ENCODE measurements around the gene SLC16A6.
"Not testable (repeated sequence)": the region's sequence is repeated elsewhere in the genome, so short reads cannot be mapped to it uniquely, and the experiment has no call there.

Gene SLC16A6

DNA sequence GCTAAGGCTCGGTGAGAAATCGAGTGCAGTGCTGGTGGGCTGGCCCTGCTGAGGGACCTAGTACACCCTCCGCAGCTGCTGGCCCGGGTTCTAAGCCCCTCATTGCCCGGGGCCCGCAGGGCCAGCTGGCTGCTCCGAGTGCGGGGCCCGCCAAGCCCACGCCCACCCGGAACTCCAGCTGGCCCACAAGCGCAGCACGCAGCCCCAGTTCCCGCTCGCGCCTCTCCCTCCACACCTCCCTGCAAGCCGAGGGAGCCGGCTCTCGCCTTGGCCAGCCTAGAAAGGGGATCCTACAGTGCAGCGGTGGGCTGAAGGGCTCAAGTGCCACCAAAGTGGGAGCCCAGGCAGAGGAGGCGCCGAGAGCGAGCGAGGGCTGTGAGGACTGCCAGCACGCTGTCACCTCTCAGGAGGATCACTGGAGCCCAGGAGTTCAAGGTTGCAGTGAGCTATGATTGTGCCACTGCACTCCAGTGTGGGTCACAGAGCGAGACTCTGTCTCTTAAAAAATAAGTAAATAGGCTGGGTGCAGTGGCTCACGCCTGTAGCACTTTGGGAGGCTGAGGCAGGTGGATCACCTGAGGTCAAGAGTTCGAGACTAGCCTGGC is 18.2 kb upstream of the SLC16A6 start:
- DNase-seq = not testable (repeated sequence)

DNA sequence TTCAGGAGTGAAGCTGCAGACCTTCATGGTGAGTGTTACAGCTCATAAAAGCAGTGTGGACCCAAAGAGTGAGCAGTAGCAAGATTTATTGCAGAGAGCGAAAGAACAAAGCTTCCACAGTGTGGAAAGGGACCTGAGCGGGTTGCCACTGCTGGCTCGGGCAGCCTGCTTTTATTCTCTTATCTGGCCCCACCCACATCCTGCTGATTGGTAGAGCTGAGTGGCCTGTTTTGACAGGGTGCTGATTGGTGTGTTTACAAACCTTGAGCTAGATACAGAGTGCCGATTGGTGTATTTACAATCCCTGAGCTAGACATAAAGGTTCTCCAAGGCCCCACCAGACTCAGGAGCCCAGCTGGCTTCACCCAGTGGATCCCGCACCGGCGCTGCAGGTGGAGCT is 17.6 kb upstream of the SLC16A6 start:
- DNase-seq = not testable (repeated sequence)

DNA sequence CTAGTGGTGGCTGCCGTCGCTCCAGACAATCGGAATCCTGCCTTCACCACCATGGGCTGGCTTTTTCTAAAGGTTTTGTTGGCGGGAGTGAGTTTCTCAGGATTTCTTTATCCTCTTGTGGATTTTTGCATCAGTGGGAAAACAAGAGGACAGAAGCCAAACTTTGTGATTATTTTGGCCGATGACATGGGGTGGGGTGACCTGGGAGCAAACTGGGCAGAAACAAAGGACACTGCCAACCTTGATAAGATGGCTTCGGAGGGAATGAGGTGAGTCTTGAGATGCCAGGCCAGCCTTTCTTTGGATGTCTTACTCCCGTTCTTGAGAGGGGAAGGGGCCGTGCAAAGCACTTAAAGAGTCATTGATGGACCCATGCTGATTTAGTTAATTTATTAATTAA is 16.5 kb upstream of the SLC16A6 start:
- DNase-seq = no peak

DNA sequence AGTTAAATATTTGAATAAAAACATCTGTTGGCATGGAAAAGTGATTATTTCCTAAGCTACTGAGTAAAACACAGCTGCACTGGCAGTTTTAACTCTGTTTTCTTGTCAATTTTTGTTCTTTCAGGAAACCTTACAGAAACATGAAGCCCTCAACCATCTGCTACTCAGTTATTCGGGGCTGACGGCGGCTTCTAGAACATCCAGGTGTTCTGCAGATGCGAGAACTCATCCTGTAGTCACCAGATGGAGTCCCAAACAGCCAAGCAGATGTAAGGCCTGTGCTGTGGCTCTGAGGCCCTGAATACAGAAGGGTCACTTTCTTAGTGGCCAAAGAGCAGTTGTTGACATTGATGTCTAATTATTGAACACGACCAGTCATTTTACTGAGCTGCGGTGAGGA is 15.9 kb upstream of the SLC16A6 start:
- no peak for DNase-seq

DNA sequence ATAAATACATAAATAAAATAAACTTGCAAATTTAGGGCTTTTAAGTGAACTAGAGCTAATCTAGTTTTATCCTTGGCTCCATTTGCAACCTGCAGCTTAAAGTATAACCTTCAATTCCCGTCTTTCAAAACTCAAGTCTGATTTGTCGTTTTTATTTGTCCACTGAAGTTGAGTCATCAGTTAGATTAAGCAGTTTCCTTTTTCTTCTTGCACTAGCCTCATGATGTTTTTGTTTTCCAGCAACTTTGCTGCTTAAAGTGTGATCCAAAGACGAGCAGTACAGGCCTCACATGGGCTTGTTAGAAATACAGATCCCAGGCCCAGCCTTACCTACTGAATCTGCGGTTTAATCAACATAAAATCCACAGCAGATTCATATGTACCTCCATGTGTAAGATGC is 14.2 kb upstream of the SLC16A6 start:
- no peak for DNase-seq

DNA sequence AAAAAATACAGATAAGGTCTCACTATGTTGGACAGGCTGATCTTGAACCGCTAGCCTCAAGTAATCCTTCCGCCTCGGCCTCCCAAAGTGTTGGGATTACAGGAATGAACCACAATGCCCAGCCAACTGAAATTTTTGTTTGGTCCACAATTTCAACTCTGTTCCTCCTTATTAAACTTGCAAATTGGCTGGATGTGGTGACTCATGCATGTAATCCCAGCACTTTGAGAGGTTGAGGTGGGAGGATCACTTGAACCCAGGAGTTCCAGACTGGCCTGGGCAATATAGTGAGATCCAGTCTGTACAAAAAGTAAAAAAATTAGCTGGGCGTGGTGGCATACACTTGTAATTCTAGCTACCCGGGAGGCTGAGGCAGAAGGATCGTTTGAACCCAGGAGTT is 13.8 kb upstream of the SLC16A6 start:
- no peak for DNase-seq

DNA sequence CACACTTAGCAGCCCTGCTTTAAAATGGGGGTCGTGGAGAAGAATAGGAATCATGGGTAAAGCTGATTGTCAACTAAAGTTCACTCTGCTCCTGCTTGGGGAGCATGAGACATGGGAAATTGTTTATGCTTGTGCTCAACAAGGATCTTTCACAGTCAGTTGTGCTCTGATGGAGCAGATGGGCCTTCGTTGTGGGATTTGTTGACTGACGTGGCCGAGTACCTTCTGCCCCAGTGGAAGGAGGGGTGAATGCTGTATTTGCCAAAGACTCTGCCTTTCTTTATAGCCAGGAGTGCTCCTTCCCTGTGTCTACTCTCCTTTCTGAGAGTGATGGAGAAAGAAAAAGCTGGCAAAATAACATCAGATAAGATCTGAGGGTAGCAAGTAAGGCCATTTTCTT is 11.7 kb upstream of the SLC16A6 start:
- DNase-seq = no peak

DNA sequence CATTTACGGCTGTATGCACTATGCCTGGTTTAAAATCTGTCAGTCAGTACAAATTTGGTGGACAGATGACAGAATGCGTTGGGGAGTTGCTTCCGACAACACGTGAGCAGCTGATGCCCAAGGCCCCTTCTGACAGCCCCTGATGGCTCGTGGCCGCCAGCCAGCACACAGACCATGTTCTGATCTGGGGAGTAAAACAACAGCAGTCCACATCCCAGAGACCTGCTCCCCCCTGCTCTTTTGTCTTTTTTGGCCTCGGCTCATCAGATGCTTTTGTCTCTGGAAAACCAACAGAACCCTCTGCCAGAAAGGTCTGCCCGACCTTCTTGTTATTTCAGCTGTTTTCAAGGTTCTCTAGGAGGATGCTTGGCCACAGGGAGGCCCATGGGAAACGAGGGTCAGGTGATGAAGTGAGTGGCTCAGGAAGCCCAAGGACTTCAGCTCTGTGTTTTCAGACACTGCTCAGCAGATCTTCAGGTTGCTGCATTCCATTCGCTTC is 11.2 kb upstream of the SLC16A6 start:
- no peak for DNase-seq

DNA sequence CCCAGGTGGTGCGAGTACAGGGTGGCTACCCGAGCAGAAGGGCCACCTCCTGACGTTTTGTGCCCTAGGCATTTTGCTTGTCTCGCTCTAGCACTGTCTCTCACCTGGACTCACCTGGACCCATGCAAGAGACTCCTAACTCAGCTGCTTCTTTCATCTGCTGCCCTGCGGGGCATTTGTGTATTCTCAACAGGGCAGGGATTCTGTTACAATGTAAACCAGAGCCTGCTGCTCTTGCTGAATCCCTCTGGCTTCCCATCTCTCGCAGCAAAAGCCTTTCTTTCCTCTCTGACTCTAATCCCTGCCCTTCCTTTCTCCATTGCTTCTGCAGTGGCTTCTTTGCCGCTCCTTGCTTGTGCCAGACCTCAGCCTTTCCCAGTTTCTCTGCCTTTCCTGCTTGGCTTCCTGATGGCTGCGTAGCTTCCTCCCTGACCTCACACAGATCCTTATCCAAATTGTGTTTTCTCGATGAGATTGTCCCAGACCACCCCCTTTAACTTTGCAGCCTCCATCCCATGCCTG is 10.6 kb upstream of the SLC16A6 start:
- no peak for DNase-seq

DNA sequence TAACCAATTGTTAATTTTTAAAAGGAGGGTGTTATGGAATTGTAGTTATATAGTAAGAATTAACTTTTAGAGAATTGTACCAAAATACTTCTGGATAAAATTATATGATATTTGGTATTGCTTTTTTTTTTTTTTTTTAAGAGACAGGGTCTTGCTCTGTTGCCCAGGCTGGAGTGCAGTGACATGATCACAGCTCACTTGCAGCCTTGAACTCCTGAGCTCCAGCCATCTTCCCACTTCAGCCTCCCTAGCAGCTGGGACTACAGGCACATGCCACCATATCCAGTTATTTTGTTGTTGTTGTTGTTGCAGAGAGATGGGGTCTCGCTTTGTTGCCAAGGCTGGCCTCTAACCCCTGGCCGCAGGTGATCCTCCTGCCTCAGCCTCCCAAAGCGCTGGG is 8.9 kb upstream of the SLC16A6 start:
- no peak for DNase-seq

DNA sequence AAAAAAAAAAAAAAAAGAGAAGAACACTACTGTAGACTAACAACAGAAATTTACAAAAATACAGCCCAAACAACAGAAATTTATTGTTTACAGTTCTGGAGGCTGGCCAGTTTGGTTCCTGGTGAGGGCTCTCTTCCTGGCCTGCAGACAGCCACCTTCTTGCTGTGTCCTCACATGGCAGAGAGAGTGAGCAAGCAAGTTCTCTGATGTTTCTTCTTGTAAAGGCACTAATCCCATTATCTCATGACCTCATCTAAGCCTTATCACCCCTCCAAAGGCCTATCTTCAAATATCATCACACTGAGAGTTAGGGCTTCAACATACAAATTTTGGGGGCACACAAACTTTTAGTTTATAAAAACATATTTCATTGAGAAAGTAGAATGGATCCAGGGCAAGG is 7.7 kb upstream of the SLC16A6 start:
- no peak for DNase-seq

DNA sequence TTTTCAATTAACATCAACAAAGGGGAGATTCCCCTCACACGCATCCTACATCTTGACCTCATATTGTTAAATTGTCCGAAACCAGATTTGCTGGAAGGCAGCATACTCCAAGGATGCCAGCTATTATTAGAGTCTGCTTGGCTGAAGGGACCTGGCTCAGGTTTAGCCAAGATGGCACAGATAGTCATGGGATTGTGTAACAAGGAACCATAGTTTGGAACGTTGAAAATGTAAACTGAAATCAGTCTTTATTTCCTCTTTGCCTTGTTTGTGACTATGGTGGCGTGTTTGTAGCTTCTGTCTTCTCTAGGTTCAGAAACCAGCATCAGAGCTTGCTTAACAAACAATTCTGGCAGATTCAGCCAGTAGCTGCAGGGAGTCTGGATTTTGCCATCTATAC is 6.3 kb upstream of the SLC16A6 start:
- DNase-seq = no peak

DNA sequence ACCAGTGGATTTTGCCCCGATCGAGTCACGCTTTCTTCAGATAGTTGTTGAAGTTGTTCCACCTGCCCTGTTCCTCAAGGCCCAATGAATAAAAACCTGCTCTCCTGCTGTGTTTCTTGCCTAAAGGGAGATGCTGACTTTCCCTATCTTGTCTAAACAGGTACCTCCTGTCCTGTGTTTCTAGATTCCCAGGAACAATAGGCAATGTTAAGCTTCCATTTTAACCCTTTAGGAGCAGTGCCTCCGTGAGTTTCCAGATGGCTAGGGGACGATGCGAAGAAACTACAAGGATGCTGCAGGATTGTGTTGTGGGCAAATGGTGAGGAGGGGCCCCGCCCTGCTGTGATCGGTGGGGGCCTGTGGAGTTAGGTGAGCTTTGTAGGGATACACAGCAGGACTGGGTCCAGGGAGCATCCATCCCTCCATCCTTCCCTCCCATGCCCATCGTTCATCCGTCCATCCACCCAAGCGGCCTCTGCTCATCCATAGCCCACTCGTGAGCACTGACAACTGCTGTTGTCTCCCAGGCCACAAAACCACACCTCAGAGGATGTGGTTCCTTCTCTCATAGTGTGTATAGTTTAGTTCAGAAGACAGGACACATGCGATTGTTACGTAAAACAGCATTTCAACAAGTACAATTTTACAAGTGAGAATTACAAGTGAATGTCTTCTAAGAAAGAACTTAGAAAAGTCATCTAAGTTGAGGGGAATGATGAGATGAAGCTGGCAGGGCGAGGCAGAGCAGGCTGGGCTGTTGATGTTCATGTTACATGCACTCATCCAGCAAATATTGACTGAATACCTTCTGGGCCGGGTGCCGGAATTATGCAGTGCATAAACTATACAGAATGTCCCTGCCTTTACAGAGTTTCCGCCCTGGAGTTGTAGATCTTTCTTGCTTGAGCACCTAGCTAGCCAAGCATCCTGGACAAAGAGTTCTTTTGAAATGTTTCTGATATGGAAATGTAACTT is 5.6 kb upstream of the SLC16A6 start:
- DNase-seq = peak; percentile 82

DNA sequence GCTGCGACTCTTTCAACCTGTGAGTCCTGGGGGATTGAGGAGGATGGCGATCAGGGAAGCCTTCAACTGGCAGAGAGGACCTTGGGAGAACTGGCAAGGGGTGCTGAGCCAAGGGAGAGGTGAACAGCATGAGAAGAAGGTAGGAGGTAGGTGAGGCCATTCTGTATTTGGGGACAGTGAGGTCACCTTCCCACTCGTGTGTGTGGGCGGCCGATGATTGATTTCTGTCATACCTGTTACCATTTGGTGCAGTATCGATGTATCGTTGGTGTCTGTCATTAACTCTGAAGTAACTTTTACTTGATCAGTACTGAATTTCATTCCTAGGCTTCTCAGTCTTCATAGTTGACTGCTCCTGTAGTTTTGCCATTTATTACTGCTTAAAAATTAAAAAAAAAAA is 4.2 kb upstream of the SLC16A6 start:
- peak; percentile 26 for DNase-seq

DNA sequence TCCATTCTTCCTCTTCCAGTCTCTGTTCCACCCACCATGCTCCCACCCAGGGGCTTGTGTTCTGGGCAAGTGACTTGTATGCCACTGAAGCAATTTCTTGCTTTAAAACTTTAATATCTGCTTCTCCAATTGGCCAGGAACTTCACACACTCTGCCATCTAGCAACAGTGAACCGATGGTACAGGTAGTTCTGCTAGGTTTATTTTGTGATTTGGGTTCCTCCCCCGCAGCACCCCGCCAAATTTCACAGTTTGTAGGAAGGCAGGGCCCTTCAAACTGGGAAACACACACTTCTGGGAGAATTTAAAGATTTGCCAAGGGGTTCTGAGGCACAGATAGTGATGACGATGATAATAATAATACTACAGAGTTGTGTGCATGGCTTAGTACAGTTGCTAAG is 3.7 kb upstream of the SLC16A6 start:
- no peak for DNase-seq

DNA sequence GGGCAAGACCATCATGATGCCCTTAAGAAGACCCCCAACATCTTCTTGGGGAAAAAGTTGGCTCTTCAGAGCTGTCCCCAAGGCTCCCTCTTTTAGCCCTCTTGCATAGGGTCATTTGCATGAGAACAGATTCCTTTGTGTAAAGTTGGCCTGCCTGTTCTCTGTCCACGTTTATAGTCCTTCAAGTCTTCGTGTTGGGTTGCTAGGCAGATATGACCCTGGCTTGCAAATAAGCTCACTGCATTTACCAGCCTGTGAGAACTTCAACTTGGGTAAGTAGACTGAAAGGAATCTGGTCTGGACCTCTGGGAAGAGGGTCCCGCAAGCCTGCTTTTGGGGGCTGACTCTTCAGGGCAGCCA is 3.2 kb upstream of the SLC16A6 start:
- no peak for DNase-seq

DNA sequence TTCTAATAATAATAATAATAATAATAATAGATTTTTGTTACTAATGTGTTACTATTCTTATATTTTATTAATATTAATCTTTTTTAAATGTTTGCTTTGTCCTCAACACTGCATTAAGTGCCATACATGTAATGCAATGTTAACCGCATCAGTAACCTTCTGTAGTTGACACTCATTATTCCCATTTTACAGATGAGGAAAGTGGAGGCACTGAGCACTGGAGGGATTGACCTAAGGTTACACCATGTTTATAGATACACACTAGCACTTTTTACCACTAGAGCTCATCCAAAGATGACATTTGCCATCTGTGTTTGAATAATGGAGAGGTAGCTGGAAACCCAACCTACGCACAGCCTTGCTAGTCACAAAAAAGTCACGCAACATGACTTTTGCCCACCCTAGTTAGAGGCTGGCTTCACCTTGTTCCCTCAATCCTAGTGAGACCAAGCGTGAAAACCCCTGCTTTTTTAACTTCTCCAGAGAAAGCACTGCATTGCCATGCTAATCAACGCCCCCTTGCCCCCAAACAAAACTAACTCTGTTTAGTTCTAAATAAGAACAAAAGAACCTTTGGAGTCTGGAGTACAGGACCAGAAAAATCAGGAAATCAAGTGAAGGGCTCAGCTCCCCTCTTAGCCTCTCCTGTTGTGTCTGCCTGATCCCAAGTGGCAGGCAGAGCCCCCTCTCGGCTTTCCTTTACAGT is 2.7 kb upstream of the SLC16A6 start:
- no peak for DNase-seq

DNA sequence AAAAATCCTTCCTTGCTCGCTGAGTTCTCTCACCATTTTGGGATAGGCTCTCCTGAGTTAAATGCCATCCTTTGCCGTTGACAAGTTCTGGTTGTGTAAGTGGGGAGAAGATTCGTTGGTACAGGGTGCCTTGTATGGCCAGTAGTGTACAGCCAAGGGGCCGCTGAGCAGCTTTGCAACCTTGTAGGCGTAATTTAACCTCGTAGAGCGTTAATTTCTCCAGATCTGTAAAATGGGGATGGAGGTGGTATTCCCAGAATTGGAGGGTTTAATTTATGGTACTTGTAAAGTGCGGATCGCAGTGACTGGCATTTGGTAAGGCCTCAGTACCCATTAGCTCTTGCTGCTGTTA is 1.7 kb upstream of the SLC16A6 start:
- no peak for DNase-seq

DNA sequence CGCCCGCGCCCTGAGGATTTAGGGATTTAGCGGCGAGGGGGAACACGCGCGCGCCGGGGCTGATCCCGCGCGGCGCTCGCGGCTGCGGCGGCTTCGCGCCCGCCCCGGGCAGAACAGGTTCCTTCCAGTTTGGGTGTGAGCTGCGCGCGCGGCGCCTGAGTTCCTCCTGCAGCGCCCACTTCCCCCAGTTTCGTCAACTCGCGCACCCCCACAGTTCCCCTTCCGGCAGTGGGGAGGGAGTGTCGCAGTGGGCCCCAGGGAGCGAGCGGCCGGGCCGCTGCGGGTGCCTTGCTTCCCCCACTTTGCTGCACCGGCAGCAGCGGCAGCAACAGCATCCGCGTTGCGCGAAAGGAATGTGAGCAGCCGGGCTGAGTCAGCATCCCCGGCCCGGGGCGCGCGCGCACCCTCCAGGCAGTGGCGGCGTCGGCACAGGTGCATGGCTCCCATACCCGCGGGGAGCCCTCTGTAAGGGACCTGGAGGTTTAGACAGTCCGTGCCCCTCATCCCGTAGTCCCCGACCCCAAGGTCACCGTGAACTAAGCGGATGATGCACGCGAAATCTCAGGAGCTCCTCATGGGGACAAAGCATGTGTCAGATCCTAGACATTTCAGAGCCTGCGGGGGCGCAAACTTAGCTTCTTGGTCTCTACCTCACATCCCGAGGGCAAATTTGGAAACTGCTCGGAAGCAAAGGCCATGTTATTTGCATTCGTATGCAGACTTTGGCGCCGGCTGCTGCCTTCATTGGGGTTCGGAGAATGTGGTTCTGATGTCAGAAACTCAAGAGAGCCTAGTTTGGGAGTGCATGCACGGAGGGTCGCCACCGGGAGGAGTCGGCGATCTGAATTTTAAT is 1.1 kb upstream of the SLC16A6 start:
- peak; percentile 94 for DNase-seq

DNA sequence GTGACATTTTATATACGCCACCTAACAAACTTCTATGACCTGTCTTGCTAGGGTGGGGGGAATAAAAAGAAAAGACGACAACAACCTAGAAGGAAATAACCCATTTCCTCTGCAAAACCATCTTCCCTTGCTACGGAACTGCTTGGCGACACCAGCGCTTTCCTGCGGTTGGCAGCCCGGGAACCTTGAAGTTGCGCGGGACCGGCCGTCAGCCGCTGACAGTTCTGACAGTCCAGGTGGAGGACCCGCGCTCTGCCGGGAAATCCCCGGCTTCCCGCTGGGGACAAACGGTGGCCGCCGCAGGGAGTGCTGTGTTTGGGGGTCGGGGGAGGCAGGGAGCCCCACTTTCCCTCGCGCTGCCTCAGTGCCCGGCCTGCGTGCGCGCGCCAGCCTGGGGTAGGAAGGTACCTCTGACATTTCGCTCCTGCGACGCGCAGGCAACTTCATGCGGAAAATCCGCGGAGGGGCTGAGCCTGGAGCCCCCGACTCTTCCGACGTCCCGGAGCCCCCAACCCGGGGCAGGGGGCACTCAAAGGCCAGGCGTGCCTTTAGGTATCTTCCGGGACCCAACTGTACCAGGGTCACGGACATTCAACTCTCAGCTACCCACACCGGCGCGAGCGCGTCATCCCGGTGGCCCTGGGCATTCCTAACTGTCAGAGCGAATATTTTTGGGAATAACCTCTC is 516 bp downstream of the SLC16A6 start:
- peak; percentile 73 for DNase-seq

DNA sequence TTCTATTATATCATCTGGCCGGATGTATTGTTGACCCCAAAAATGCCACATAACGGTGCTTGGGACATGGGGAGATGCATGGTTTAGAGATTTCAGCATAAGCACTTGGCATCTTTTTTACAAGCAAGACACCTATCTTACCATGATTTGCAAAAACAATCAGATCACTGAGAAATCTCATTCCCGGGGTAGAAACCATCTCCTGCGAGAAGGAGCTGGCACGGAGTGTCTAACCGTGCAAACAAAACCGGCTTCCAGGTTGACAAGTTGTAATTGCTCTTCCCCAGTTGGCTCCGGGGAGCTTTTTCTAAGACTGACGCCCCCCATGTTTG is 1.0 kb downstream of the SLC16A6 start:
- no peak for DNase-seq

DNA sequence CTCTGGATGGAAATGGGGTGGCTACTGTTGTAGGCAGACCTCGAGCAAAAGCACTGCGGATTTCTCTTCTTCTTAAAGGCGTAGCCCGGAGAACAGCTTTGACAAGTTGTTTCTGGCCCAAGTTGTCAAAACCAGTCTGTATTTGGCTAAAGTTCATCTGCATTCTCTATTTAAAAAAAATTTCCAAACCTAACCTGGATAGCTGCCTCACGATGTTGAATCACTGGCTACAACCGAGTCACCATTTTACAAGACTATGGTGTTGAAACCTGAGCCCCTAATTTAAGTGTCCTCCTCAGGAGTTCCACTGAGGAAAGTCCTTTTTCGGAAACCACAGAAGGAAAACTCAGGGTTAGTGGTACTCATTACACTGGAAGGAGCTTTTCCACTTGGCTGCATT is 1.5 kb downstream of the SLC16A6 start:
- no peak for DNase-seq

Measured in activated CD4-positive, alpha-beta T cell treated with anti-CD3 and anti-CD28 coated beads, Interleukin-10, Interleukin-2, amounts not matched to agents 100 ng/mL and 50 ng/mL, durations not matched to agents 16 hours and 8 hours (primary cell).